ENCODE results near the gene SNAP47.

DNA sequence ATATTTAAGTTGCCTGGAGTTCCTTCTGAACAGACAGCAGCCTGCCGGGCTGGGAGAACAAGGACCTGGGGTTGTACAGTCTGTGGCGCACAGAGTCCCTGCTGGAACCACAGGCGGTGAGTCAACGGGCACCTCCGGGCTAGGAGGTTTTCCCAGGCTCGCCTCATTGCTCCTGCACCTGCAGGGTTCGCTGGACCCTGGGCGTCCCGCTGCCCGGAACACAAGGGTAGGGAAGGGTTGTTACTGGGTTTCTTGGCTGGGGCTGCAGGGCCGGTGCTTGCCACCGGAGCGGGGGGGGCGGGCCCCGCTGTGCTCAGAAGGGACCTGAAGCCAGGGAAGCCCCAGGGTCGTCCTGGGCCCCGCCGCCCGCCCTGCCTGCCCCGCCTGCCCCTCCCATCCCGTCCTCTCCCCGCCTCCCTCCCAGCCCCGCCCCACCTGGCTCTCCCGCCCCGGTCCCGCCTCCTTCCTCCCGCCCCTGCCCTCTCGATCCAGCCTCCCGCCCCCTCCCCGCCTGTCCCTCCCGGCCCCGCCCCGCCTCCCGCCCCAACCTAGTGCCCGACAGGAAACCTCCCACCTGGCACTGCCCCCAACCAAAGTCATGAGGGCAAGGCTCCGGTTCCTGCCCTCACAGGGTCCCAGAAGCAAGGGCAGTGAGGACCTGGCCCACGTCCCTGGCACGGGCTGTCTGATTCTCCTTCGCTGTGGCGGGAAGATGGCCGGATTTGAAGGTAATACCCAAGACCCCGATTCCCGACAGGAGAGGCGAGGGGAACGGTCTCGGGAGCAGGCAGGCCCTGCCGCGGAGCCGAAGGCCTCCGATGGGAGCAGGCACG is 7.0 kb upstream of the SNAP47 start:
- TF ChIP-seq CSRNP3 (CRISPR knock-in tag; IDR thresholded peaks at IDR 0.05) (no peak), ARNTL (CRISPR knock-in tag; IDR thresholded peaks at IDR 0.05; ENCODE audit: borderline replicate concordance, low read depth) (no peak), ZFP30 (CRISPR knock-in tag; IDR thresholded peaks at IDR 0.05) (no peak), ZNF70 (CRISPR knock-in tag; IDR thresholded peaks at IDR 0.05) (no peak), CSDC2 (CRISPR knock-in tag; IDR thresholded peaks at IDR 0.05) (no peak)
- TF ChIP-seq, protein P1, sequence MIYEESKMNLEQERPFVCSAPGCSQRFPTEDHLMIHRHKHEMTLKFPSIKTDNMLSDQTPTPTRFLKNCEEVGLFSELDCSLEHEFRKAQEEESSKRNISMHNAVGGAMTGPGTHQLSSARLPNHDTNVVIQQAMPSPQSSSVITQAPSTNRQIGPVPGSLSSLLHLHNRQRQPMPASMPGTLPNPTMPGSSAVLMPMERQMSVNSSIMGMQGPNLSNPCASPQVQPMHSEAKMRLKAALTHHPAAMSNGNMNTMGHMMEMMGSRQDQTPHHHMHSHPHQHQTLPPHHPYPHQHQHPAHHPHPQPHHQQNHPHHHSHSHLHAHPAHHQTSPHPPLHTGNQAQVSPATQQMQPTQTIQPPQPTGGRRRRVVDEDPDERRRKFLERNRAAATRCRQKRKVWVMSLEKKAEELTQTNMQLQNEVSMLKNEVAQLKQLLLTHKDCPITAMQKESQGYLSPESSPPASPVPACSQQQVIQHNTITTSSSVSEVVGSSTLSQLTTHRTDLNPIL (CRISPR knock-in tag; IDR thresholded peaks at IDR 0.05; ENCODE audit: low read depth) = no peak

Measured in SK-N-SH treated with all-trans-retinoic acid at 6 μM for 48 hours (cell line).